ENCODE data around the gene PRPF18. TPM values are rescaled to one million over a fixed set of nuclear protein-coding genes. Genes with fewer than 3 reads are reported as not detected.
A peak's percentile ranks its signal among the peaks of the same experiment; 100 is the strongest.
"Not testable (repeated sequence)": the region's sequence is repeated elsewhere in the genome, so short reads cannot be mapped to it uniquely, and the experiment has no call there.

Gene PRPF18, protein sequence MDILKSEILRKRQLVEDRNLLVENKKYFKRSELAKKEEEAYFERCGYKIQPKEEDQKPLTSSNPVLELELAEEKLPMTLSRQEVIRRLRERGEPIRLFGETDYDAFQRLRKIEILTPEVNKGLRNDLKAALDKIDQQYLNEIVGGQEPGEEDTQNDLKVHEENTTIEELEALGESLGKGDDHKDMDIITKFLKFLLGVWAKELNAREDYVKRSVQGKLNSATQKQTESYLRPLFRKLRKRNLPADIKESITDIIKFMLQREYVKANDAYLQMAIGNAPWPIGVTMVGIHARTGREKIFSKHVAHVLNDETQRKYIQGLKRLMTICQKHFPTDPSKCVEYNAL
- 24.7 and 26.3 TPM in 2 replicates for total RNA-seq
- 19.3 and 23.2 TPM in 2 replicates for polyA plus RNA-seq

DNA sequence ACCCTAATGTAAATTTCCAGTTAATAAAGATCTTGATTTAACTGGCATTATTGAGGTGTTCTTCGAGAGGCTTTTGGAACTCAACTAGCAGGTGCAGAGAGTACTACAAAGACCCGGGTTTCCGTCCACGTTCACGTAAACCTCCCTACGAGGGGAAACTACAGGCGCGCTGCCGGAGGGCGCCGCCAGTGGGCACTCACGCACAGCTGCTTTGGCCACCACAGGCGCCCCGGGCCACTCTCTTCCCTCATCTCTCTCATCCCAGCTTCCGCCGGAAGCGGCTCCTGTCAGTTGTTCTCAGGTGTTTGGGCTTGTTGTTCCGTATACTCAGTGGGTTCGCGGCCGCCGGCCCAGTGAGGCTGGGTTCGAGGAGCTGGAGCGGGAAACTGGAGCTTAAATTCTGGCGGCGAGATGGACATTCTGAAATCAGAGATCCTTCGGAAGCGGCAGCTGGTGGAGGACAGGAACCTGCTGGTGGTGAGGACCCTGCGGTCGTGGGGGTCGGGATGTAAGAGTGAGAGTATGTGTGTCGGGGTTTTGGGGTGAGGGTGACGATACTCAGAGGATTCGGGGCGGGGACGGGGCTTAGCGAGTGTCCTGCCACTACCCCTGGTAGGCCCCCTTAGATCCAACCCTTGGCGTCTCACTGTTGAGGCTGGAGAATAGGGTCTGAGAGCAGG lies at the start of gene PRPF18:
TSS of gene PRPF18 (plus strand) at position 290 of the 680 bp plus-strand sequence. CDS start at position 412, 122 bp downstream.
- no peaks in the 10 kb centered on the region for H3K9me3 ChIP-seq (ENCODE audit: low read depth)
- under 1% methylated on average over 38 of the region's 38 CpGs for WGBS (ENCODE audit: low lambda C conversion rate, missing lambda C conversion rate)
- peaks cover 37% of the 10 kb centered on the region for H3K79me2 ChIP-seq
- H3K36me3 ChIP-seq (replicated peaks; ENCODE audit: insufficient read depth, low read depth): no peaks in the 10 kb centered on the region
- peak within 1 kb of the TSS; percentile 29 for H3K27ac ChIP-seq
- H3K4me3 ChIP-seq: peak within 1 kb of the TSS; percentile 99
- no peaks in the 10 kb centered on the region for H4K20me1 ChIP-seq (ENCODE audit: insufficient read depth, poor library complexity, severe bottlenecking)
- peak; percentile 96 for DNase-seq (ENCODE audit: low spot score)
- H3K27me3 ChIP-seq: no peaks in the 10 kb centered on the region
- peaks cover 5% of the 10 kb centered on the region for H3K4me1 ChIP-seq (ENCODE audit: insufficient read depth)
- TF ChIP-seq EZH2 (IDR thresholded peaks at IDR 0.05; ENCODE audit: borderline replicate concordance): no peak
- TF ChIP-seq, protein P1, sequence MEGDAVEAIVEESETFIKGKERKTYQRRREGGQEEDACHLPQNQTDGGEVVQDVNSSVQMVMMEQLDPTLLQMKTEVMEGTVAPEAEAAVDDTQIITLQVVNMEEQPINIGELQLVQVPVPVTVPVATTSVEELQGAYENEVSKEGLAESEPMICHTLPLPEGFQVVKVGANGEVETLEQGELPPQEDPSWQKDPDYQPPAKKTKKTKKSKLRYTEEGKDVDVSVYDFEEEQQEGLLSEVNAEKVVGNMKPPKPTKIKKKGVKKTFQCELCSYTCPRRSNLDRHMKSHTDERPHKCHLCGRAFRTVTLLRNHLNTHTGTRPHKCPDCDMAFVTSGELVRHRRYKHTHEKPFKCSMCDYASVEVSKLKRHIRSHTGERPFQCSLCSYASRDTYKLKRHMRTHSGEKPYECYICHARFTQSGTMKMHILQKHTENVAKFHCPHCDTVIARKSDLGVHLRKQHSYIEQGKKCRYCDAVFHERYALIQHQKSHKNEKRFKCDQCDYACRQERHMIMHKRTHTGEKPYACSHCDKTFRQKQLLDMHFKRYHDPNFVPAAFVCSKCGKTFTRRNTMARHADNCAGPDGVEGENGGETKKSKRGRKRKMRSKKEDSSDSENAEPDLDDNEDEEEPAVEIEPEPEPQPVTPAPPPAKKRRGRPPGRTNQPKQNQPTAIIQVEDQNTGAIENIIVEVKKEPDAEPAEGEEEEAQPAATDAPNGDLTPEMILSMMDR (IDR thresholded peaks at IDR 0.05; ENCODE audit: poor library complexity): peak; percentile 92
- H3K9me2 ChIP-seq (replicated peaks; ENCODE audit: insufficient read depth): no peaks in the 10 kb centered on the region
- peak within 1 kb of the TSS; percentile 96 for H3K4me2 ChIP-seq
- peak within 1 kb of the TSS; percentile 99 for H2AFZ ChIP-seq

DNA sequence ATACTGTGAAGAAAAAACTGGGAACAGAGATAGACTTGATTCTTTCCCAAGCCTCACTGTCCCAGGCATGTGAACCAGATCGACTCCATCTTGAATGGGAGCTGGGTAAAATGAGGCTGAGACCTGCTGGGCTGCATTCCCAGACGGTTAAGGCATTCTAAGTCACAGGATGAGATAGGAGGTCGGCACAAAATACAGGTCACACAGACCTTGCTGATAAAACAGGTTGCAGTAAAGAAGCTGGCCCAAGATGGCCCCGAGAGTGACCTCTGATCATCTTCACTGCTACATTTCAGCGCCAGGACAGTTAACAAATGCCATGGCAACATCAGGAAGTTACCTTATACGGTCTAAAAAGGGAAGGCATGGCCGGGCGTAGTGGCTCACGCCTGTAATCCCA lies 48.8 kb upstream of the PRPF18 start:
- H3K4me1 ChIP-seq (ENCODE audit: insufficient read depth); DNase-seq (ENCODE audit: low spot score); H4K20me1 ChIP-seq (ENCODE audit: insufficient read depth, poor library complexity, severe bottlenecking); H3K79me2 ChIP-seq; H3K36me3 ChIP-seq (replicated peaks; ENCODE audit: insufficient read depth, low read depth); H3K4me3 ChIP-seq; H2AFZ ChIP-seq; H3K27ac ChIP-seq; H3K9me2 ChIP-seq (replicated peaks; ENCODE audit: insufficient read depth); H3K9me3 ChIP-seq (ENCODE audit: low read depth); H3K27me3 ChIP-seq; H3K4me2 ChIP-seq: not testable (repeated sequence)
- WGBS (ENCODE audit: low lambda C conversion rate, missing lambda C conversion rate): 70% methylated on average over 9 of the region's 9 CpGs

DNA sequence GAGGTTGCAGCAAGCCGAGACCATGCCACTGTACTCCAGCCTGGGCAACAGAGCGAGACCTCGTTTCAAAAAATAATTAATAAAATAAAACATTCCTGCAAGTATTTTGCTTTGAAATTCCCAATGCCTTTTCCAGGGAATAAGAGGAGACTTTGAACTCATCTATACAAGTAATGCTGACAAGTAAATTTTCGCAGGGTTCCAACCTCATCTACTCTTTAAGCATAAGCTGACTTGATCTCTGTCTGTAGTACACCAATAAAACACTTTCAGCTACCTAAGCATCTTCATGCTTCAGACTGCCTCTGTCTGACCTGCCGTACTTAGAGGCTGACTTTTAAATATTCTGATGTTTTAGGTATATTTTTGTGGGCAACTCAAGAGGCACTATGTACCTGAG lies 44.2 kb upstream of the PRPF18 start:
- no peak overlapping the region for H3K4me2 ChIP-seq
- no peaks in the 10 kb centered on the region for H3K9me2 ChIP-seq (replicated peaks; ENCODE audit: insufficient read depth)
- H4K20me1 ChIP-seq (ENCODE audit: insufficient read depth, poor library complexity, severe bottlenecking): no peaks in the 10 kb centered on the region
- H3K27me3 ChIP-seq: peaks cover 4% of the 10 kb centered on the region
- no peaks in the 10 kb centered on the region for H3K79me2 ChIP-seq
- H3K4me1 ChIP-seq (ENCODE audit: insufficient read depth): no peaks in the 10 kb centered on the region
- no peaks in the 10 kb centered on the region for H3K9me3 ChIP-seq (ENCODE audit: low read depth)
- H3K4me3 ChIP-seq: no peak overlapping the region
- H2AFZ ChIP-seq: no peak overlapping the region
- 91% methylated on average over 5 of the region's 5 CpGs for WGBS (ENCODE audit: low lambda C conversion rate, missing lambda C conversion rate)
- H3K36me3 ChIP-seq (replicated peaks; ENCODE audit: insufficient read depth, low read depth): no peaks in the 10 kb centered on the region
- no peak for DNase-seq (ENCODE audit: low spot score)
- TF ChIP-seq, protein P1 (IDR thresholded peaks at IDR 0.05; ENCODE audit: poor library complexity): no peak
- TF ChIP-seq EZH2 (IDR thresholded peaks at IDR 0.05; ENCODE audit: borderline replicate concordance) (no peak), EZH2phosphoT487 (IDR thresholded peaks at IDR 0.05; ENCODE audit: low read depth, severe bottlenecking, unreplicated experiment) (no peak)
- H3K27ac ChIP-seq: no peak overlapping the region

DNA sequence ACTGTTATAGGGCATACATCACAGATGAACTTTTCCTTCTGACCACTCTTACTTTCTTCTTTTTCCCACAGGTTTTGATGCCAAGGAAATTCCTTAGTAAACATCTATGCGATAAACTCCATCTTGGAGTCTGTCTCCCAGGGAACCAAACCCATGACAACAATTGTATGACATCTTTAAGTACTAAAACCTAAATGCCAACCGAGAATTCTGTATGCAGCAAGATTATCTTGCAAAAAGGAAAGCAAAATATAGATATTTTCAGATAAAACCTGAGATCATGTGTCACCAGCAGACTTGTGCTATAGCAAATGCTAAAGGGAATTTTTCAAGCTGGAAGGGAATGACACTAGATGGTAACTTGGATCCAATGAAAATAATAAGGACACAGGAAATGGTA lies 36.0 kb upstream of the PRPF18 start:
- WGBS (ENCODE audit: low lambda C conversion rate, missing lambda C conversion rate): 90% methylated on average over 2 of the region's 2 CpGs

More for the DNA sequence above, 36.0 kb upstream of the PRPF18 start:
- H3K79me2 ChIP-seq: no peaks in the 10 kb centered on the region
- DNase-seq (ENCODE audit: low spot score): no peak
- no peaks in the 10 kb centered on the region for H3K9me3 ChIP-seq (ENCODE audit: low read depth)
- TF ChIP-seq EZH2phosphoT487 (IDR thresholded peaks at IDR 0.05; ENCODE audit: low read depth, severe bottlenecking, unreplicated experiment): no peak
- no peak for TF ChIP-seq EZH2 (IDR thresholded peaks at IDR 0.05; ENCODE audit: borderline replicate concordance)
- TF ChIP-seq, protein P1 (IDR thresholded peaks at IDR 0.05; ENCODE audit: poor library complexity): no peak
- H3K4me2 ChIP-seq: no peak overlapping the region
- H3K4me3 ChIP-seq: no peak overlapping the region
- H3K27me3 ChIP-seq: no peaks in the 10 kb centered on the region
- H4K20me1 ChIP-seq (ENCODE audit: insufficient read depth, poor library complexity, severe bottlenecking): no peaks in the 10 kb centered on the region
- H3K9me2 ChIP-seq (replicated peaks; ENCODE audit: insufficient read depth): no peaks in the 10 kb centered on the region
- H3K4me1 ChIP-seq (ENCODE audit: insufficient read depth): no peaks in the 10 kb centered on the region
- no peak overlapping the region for H3K27ac ChIP-seq
- no peaks in the 10 kb centered on the region for H3K36me3 ChIP-seq (replicated peaks; ENCODE audit: insufficient read depth, low read depth)
- H2AFZ ChIP-seq: no peak overlapping the region

Measured in hepatocyte (in vitro differentiated cells).